ENCODE results near the gene ROR1.

The ROR1 gene

DNA sequence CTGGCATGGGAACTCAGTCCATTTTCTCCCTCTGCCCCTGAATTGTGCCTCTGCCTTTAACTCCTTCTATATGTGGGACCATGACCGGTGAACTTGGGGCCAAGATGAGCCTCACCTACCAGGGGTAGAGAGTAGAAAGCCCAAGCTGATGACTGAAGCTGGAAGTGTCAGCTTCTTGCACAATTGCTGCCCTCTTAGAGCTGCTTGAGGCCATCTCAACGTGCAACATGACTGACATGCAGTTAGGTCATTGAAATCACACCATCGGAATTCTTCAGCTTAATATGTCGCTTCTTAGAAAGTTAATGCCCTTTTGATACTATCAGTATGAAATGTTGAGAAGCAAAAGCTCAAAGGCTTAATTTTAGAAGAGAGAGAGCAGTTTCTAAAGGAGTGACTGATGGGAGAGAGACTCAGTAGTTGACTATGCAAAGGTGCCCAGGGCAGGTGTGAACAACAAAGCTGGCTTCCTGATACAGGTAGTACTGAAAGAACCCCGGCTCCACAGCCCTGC is 340.3 kb downstream of the ROR1 start:
- DNase-seq, result no peak

- DNase-seq, result peak in 1 of 2 experiments; percentile 65
These were observed 342.7 kb downstream of the ROR1 start for GRCh38 chr1:64116537-64116936.

DNA sequence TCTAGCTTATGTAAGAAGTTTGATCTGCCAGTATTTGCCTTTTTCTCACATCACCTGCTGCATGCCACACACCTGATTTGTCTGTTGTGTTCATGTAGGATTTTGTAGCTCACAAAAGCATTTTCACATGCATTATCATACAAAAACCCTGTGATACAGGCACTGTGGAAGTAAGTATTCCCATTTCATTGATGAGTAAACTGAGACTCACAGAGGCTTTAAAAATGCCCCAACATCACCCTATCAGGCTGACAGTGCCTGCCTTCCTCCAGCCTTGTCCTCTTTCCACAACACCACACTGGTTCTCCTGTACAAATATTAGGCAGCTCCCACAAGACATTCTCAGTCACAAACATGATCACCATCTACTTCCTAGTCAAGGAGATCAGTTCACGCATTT is 343.7 kb downstream of the ROR1 start:
- no peak for DNase-seq

DNA sequence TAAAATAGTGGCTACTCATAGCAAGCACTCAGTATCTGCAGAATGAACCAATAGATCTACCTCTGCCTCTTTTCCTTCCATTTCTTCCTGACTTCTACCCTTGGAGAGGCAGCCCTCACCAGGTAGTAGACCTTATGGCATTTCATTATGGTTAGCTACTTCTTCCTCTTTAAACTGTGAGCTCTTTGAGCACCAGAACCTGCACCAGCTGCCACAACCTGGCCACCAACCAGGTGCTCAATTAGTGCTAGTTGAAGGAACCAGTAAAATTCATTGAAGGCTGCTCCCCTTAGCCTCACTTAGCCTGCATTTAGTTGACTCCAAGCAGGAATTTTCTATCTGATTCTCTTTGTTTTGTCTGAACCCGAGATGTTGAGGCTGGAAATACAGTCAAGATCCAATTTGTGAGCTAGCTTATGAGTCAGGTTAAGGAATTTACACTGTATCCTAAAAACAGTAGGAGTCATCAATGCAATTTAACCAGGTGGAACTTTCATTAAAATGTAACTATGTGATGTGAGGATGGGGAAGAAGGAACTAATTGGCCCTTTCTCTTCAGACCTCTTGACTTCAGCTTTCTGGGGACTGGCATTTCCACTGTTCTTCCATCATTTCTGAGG is 348.1 kb downstream of the ROR1 start:
- DNase-seq, result no peak

- no peak for DNase-seq
These were observed 348.8 kb downstream of the ROR1 start for GRCh38 chr1:64122588-64122987.

GRCh38 chr1:64124704-64125440 is 351.1 kb downstream of the ROR1 start:
- peak in 1 of 2 experiments; percentile 21 for DNase-seq

GRCh38 chr1:64126581-64126980 is 352.8 kb downstream of the ROR1 start:
- DNase-seq, result peak in 1 of 2 experiments; percentile 25

DNA sequence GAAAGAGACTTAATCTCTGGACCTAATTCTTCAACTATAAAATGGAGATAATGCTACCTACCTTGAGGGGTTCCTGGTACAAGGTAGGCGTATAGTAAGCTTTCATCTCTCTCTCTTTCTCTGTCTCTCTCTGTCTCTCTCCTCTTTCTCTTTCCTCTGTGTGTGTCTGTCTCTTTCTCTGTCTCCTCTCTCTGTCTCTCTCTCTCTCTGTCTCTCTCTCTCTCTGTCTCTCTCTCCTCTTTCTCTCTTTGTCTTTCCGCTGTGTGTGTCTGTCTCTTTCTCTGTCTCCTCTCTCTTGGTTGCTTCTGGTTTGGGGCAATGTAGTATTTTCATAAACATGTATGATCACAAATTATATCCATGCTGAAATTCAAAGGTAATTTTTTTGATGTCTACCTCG is 353.5 kb downstream of the ROR1 start:
- no peak for DNase-seq

GRCh38 chr1:64129701-64130100 is 355.9 kb downstream of the ROR1 start:
- DNase-seq, result no peak

GRCh38 chr1:64131155-64131554 is 357.3 kb downstream of the ROR1 start:
- no peak for DNase-seq

DNA sequence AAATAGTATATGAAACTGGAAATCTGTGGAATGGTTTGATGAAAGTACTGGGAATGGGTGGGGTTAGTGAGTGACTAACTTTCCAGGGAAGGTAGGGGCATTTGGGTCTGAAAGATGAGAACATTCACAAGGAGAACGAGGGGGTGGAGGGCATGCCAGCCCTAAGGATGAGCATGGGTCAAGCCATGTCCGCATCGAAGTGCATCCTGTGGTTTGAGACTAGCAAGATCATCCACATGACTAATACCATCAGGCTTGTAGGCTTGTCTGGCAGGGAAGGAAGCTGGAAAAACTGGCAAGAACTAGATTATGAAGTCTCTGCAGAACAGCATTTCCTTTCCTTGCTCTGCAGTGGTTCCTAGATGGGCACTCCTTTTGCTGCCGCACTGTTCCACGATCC is 359.2 kb downstream of the ROR1 start:
- DNase-seq, result peak in 1 of 2 experiments; percentile 9

- no peak for DNase-seq
These were observed 361.8 kb downstream of the ROR1 start for GRCh38 chr1:64135462-64136223.

GRCh38 chr1:64136296-64136695 is 362.5 kb downstream of the ROR1 start:
- no peak for DNase-seq

- peak; percentile 85 to 92 for DNase-seq
These were observed 363.1 kb downstream of the ROR1 start for GRCh38 chr1:64136752-64137411.

DNA sequence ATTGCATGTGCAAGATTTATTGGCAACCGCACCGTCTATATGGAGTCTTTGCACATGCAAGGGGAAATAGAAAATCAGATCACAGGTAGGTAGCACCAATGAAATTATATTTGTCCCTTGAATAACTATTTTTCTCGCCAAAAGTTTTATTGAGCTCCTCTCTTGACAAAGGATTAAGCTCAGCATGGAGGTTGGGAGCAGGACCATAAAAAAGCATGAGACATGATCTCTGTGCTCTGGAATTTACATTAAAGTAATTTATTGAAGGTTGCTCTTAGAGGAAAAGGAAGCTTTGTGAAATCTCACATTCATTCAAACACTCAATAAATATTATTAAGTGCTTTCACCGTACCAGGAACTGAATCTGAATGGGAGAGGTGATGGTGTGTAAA is 363.6 kb downstream of the ROR1 start:
- DNase-seq, result no peak

DNA sequence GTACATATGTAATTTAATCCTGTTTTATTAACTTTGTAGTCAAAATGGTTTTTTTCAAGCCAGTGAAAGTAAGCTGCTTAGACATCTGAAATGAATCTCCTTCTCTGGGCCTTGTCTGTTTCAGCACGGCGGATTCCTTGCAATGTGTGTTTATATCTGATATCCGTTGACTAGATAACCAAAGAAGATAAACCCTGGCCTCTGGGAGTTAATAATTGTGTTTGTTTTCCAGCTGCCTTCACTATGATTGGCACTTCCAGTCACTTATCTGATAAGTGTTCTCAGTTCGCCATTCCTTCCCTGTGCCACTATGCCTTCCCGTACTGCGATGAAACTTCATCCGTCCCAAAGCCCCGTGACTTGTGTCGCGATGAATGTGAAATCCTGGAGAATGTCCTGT is 366.1 kb downstream of the ROR1 start:
- no peak for DNase-seq

DNA sequence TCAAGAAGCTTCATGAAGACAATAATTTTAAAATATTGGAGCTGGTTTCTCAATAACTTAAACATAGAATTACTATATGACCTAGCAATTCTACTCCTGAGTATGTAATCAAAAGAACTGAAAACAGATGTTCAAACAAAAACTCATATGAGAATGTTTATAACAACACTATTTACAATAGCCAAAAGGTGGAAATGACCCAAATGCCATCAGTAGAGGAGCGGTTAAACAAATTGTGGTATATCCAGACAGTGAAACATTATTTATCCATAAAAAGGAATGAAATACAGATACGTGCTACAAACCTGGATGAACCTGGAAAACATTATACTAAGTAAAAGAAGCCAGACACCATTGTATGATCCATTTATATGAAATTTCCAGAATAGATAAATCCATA is 366.8 kb downstream of the ROR1 start:
- DNase-seq, result no peak

DNA sequence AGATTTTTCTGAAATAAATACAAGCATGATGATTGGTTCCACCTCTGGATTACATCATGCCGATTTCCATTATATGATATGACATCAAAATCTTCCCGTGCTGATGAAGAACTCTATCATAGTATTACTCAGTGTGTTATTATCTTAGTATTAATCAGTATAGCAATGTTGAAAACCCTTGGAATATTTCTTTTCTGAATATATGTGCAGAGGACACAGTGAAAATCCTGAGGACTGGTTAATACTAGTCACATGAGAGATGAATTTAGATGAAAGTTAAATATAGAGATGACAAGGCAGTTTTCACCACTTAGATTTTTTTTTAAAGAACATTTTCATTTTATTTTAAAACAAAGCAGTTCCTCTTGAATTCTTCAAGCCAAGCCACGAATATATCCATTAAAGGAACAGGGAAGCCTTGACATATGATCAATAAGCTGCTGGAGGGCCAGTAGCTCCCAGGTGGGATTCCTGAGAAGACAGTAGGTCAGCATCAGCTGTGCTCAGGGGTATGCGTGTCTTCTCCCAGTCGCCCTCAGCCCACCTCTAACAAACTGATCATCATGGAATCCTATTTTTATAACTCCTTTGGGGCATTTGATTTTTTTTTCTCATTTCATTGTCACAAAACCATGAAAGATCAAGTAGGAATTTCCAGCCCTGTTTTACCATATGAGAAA is 373.4 kb downstream of the ROR1 start:
- no peak for DNase-seq

DNA sequence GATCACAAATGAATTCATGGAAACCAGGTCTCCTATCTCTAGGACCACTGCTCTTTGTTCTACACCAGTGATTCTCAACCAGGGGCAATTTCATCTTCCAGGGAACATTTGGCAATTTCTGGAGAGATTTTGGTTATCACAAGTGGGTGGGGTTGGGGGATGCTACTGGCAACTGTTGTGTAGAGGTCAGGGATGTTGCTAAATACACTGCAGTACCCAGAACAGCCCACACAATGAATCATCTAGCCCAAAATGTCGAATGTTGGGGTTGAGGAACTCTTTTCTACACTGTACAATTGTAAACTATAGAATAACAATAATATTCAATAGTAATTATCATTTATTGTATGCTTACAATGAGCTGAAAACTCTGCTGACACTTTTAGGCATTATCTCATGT is 373.9 kb downstream of the ROR1 start:
- no peak for DNase-seq

GRCh38 chr1:64150266-64150665 is 376.4 kb downstream of the ROR1 start:
- no peak for DNase-seq

- DNase-seq, result no peak
These were observed 377.0 kb downstream of the ROR1 start for GRCh38 chr1:64150729-64151230.

DNA sequence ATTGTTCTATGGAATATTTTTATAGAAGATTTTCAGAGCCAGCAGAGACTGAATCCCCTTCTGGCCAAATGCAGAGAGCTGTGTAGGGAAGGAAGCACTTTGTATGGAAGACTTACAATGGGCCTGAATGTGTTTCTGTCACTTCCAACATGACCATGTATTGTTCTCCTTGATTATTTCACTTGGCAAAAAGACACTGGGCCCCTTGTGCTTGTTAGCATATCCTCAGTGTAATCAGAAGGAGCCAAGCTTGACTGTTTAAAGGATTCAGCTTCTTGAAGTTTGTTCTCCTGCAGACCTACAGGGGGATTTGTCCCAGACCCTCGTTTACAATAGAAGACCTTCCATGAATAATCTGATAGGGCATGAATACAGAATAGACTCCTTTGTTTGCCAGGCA is 381.5 kb downstream of the ROR1 start:
- no peak for DNase-seq
